Esophagus muscularis mucosa (tissue), 4 donors: Measurements from ENCODE around the gene RBM14. TPM values are rescaled to one million over a fixed set of nuclear protein-coding genes. Genes with fewer than 3 reads are reported as not detected.

Experiments
- DNase-seq: peaks from one replicate; pipeline ENCODE4 v3.0.0-alpha.2; 2017; ENCODE audit errors: extremely low spot score
- H3K27ac ChIP-seq, 4 donors: fragments of 200-600 bp; sonication (generic); replicated peaks in 1 of 4; 1 replicate in 3 of 4; 2 replicates in 1 of 4; pipeline ENCODE4 v1.5.1; 2016 to 2019; ENCODE audit warnings: mild to moderate bottlenecking in 1 of 4
- H3K27me3 ChIP-seq, 4 donors: fragments of 200-600 bp; sonication (generic); one replicate each; pipeline versions ENCODE4 v1.5.1 to v1.6.0; 2016 to 2019
- H3K36me3 ChIP-seq, 4 donors: fragments of 200-600 bp; sonication (generic); one replicate each; pipeline ENCODE4 v1.5.1; 2016 to 2019
- H3K4me1 ChIP-seq, 4 donors: fragments of 200-600 bp; sonication (generic); one replicate each; pipeline ENCODE4 v1.5.1; 2016 to 2019
- H3K4me3 ChIP-seq, 4 donors: fragments of 200-600 bp; sonication (generic); 1 replicate in 2 of 4; 2 replicates in 2 of 4; pipeline ENCODE4 v1.5.1; 2016 to 2019; ENCODE audit warnings: mild to moderate bottlenecking in 4 of 4, moderate library complexity in 1 of 4
- H3K9me3 ChIP-seq, 4 donors: fragments of 200-600 bp; sonication (generic); 1 replicate in 3 of 4; 2 replicates in 1 of 4; pipeline ENCODE4 v1.5.1; 2016 to 2019
- CTCF ChIP-seq, 3 experiments: fragments of 200-600 bp in 2 of 3; fragments of 450-650 bp in 1 of 3; sonication (generic) in 2 of 3; IDR thresholded peaks; one replicate each; pipeline ENCODE4 v1.5.1; 2017 to 2019; ENCODE audit warnings: antibody characterized with exemption in 3 of 3, mild to moderate bottlenecking in 2 of 3, moderate library complexity in 1 of 3
- EP300 ChIP-seq: sonication (generic); formaldehyde crosslinking; IDR thresholded peaks from one replicate; pipeline ENCODE4 v1.6.1; 2017; ENCODE audit warnings: antibody characterized with exemption
- POLR2A ChIP-seq: fragments of 450-650 bp; IDR thresholded peaks from one replicate; pipeline ENCODE4 v1.6.1; 2017; ENCODE audit warnings: antibody characterized with exemption, moderate library complexity, mild to moderate bottlenecking, low read depth
- POLR2AphosphoS5 ChIP-seq, 2 donors: sonication (generic); formaldehyde crosslinking; IDR thresholded peaks; one replicate each; pipeline ENCODE4 v1.6.1; 2017; ENCODE audit warnings: antibody characterized with exemption in 2 of 2
- WGBS: methylation state at CpG from one replicate; pipeline ENCODE4 v1.1.5; 2018; 5-methylcytosine and 5-hydroxymethylcytosine counted together
- intact Hi-C: fragments of 100-400 bp; cut with DNase I; formaldehyde crosslinking; loops from one replicate; pipeline ENCODE4 v1.15.1; 2023
- total RNA-seq, 4 donors: library from RNA; depleted of rRNA; stranded (reverse); fragments of >200 nt; gene quantifications; one replicate each; pipeline versions ENCODE4 v1.1.0 to v1.2.1, GENCODE V29; 2016

Gene RBM14
- total RNA-seq, 4 donors from 2014 or later, result 30.5 to 41.7 (median 34.9) TPM

GRCh38 chr11:66570079-66570849, 46.2 kb upstream of the RBM14 start:
- intact Hi-C loops, result no loop called here
- Histone ChIP-seq H3K27ac (no peak overlapping the region), H3K9me3 (no peaks in the 10 kb centered on the region), H3K27me3 (no peaks in the 10 kb centered on the region), H3K4me3 (no peak overlapping the region), H3K4me1 (peaks cover 10 to 23% (median 21%) of the 10 kb centered on the region in 4 donors), H3K36me3 (peaks cover 4 to 12% (median 10%) of the 10 kb centered on the region in 4 donors)
- WGBS, result 68% methylated on average over 5 of the region's 5 CpGs
- DNase-seq, result no peak
- TF ChIP-seq POLR2A (no peak), EP300 (no peak), POLR2AphosphoS5 (IDR thresholded peaks at IDR 0.05) (no peak), CTCF (IDR thresholded peaks at IDR 0.05) (no peak)

GRCh38 chr11:66570850-66571180, 45.6 kb upstream of the RBM14 start:
- no peak for TF ChIP-seq POLR2A
- no peak for TF ChIP-seq CTCF (IDR thresholded peaks at IDR 0.05)
- no peak for TF ChIP-seq POLR2AphosphoS5 (IDR thresholded peaks at IDR 0.05)
- TF ChIP-seq EP300, result no peak
- WGBS, result 78% methylated on average over 2 of the region's 2 CpGs
- DNase-seq, result no peak
- intact Hi-C loops, result no loop called here
- Histone ChIP-seq H3K36me3 (peaks cover 0 to 6% (median 5%) of the 10 kb centered on the region in 4 donors), H3K4me3 (no peak overlapping the region), H3K27me3 (no peaks in the 10 kb centered on the region), H3K4me1 (peaks cover 10 to 23% (median 21%) of the 10 kb centered on the region in 4 donors), H3K27ac (no peak overlapping the region), H3K9me3 (no peaks in the 10 kb centered on the region)

GRCh38 chr11:66579017-66579606, 37.3 kb upstream of the RBM14 start:
- no peaks in the 10 kb centered on the region for H3K27me3 ChIP-seq
- peaks cover 0 to 7% (median 6%) of the 10 kb centered on the region in 4 donors for H3K4me1 ChIP-seq
- peak in 1 of 2 donors; percentile 71 for TF ChIP-seq POLR2AphosphoS5 (IDR thresholded peaks at IDR 0.05)
- TF ChIP-seq CTCF (IDR thresholded peaks at IDR 0.05), result peak; percentile 85 to 87 (median 86)
- no peak for TF ChIP-seq POLR2A
- no peak for TF ChIP-seq EP300
- no peak overlapping the region for H3K27ac ChIP-seq
- H3K4me3 ChIP-seq, result no peak overlapping the region
- no peaks in the 10 kb centered on the region for H3K36me3 ChIP-seq
- peak; percentile 95 for DNase-seq
- intact Hi-C loops, result no loop called here
- 20% methylated on average over 19 of the region's 25 CpGs for WGBS
- H3K9me3 ChIP-seq, result peaks cover 0 to 7% (median 0%) of the 10 kb centered on the region in 4 donors

- no peak for TF ChIP-seq EP300
- no peak for TF ChIP-seq POLR2A
- no peak for TF ChIP-seq POLR2AphosphoS5 (IDR thresholded peaks at IDR 0.05)
- TF ChIP-seq CTCF (IDR thresholded peaks at IDR 0.05), result no peak
- Histone ChIP-seq H3K4me3 (no peak overlapping the region), H3K27me3 (no peaks in the 10 kb centered on the region), H3K4me1 (peaks cover 0 to 7% (median 6%) of the 10 kb centered on the region in 4 donors), H3K27ac (no peak overlapping the region), H3K9me3 (peaks cover 0 to 7% (median 0%) of the 10 kb centered on the region in 4 donors), H3K36me3 (no peaks in the 10 kb centered on the region)
- intact Hi-C loops, result no loop called here
- DNase-seq, result no peak
- 84% methylated on average over 5 of the region's 5 CpGs for WGBS
These were observed 35.6 kb upstream of the RBM14 start for GRCh38 chr11:66580803-66581202.
